Natural killer cell treated with Interleukin-12 subunit alpha and Interleukin-12 subunit beta and Interleukin-15 and Interleukin-18, amount 100 ng/mL, for 72 hours (primary cell): ENCODE results near the gene GPC6. TPM values are rescaled to one million over a fixed set of nuclear protein-coding genes. Genes with fewer than 3 reads are reported as not detected.

Source experiments
- ATAC-seq, 2 donors: fragments of 150-1000 bp; cut with Tn5 transposase in 1 of 2; sonication (Bioruptor Pico), chemical (Tn5 transposase) in 1 of 2; 2 replicates each; pipeline ENCODE4 v1.10.0; 2021
- DNase-seq: peaks from one replicate; pipeline ENCODE4 v3.0.0; 2022; ENCODE audit warnings: low spot score
- H3K27ac Mint-ChIP-seq, 2 donors: 1 replicate in 1 of 2; 2 replicates in 1 of 2; pipeline ENCODE4 v1.8.0; 2022; ENCODE audit warnings: mixed read lengths in 2 of 2, mild to moderate bottlenecking in 1 of 2, moderate library complexity in 1 of 2
- H3K27me3 Mint-ChIP-seq, 2 donors: 1 replicate in 1 of 2; 2 replicates in 1 of 2; pipeline ENCODE4 v1.8.0; 2022; ENCODE audit warnings: mixed read lengths in 2 of 2
- H3K36me3 Mint-ChIP-seq: one replicate; pipeline ENCODE4 v1.8.0; 2022; ENCODE audit warnings: mixed read lengths
- H3K4me1 Mint-ChIP-seq, 2 donors: 1 replicate in 1 of 2; 2 replicates in 1 of 2; pipeline ENCODE4 v1.8.0; 2022; ENCODE audit warnings: low read depth in 2 of 2, mixed read lengths in 2 of 2, mild to moderate bottlenecking in 1 of 2
- H3K4me3 Mint-ChIP-seq: one replicate; pipeline ENCODE4 v1.8.0; 2022; ENCODE audit warnings: mixed read lengths
- H3K9me3 Mint-ChIP-seq: 2 replicates; pipeline ENCODE4 v1.8.0; 2022; ENCODE audit warnings: mixed read lengths
- total RNA-seq, 2 donors: library from RNA; stranded (reverse); gene quantifications; one replicate each; pipeline ENCODE4 v1.2.3, GENCODE V29; 2022

Gene GPC6
- total RNA-seq, 2 donors from 2014 or later = not detected

- Mint-ChIP-seq H3K9me3 (peaks cover 3% of the 10 kb centered on the region), H3K27ac (no peak overlapping the region), H3K36me3 (no peaks in the 10 kb centered on the region), H3K27me3 (no peaks in the 10 kb centered on the region), H3K4me3 (no peak overlapping the region), H3K4me1 (no peaks in the 10 kb centered on the region)
- ATAC-seq (no peak), DNase-seq (no peak)
Observed at GRCh38 chr13:93708308-93709075, 481.9 kb downstream of the GPC6 start.

GRCh38 chr13:93709506-93710244, 483.1 kb downstream of the GPC6 start:
- Mint-ChIP-seq H3K4me3 (no peak overlapping the region), H3K4me1 (no peaks in the 10 kb centered on the region), H3K27ac (no peak overlapping the region), H3K9me3 (peaks cover 13% of the 10 kb centered on the region), H3K36me3 (peaks cover 4% of the 10 kb centered on the region), H3K27me3 (no peaks in the 10 kb centered on the region)
- DNase-seq (no peak), ATAC-seq (no peak)

- DNase-seq = no peak
- ATAC-seq = no peak
- Mint-ChIP-seq H3K9me3 (peaks cover 16% of the 10 kb centered on the region), H3K4me3 (no peak overlapping the region), H3K27ac (no peak overlapping the region), H3K36me3 (peaks cover 4% of the 10 kb centered on the region), H3K4me1 (no peaks in the 10 kb centered on the region), H3K27me3 (no peaks in the 10 kb centered on the region)
Observed at GRCh38 chr13:93714171-93714570, 487.6 kb downstream of the GPC6 start.

GRCh38 chr13:93715866-93716265, 489.3 kb downstream of the GPC6 start:
- no peak overlapping the region for H3K4me3 Mint-ChIP-seq
- ATAC-seq = no peak
- H3K36me3 Mint-ChIP-seq = peaks cover 10% of the 10 kb centered on the region
- H3K27me3 Mint-ChIP-seq = no peaks in the 10 kb centered on the region
- peaks cover 22% of the 10 kb centered on the region for H3K9me3 Mint-ChIP-seq
- H3K27ac Mint-ChIP-seq = no peak overlapping the region
- no peaks in the 10 kb centered on the region for H3K4me1 Mint-ChIP-seq
- DNase-seq = no peak

GRCh38 chr13:93716623-93717022, 490.0 kb downstream of the GPC6 start:
- ATAC-seq = no peak
- peaks cover 10% of the 10 kb centered on the region for H3K36me3 Mint-ChIP-seq

GRCh38 chr13:93721483-93721882, 494.9 kb downstream of the GPC6 start:
- Mint-ChIP-seq H3K9me3 (peaks cover 12% of the 10 kb centered on the region), H3K27ac (no peak overlapping the region), H3K36me3 (peaks cover 6% of the 10 kb centered on the region), H3K27me3 (no peaks in the 10 kb centered on the region), H3K4me3 (no peak overlapping the region), H3K4me1 (no peaks in the 10 kb centered on the region)
- ATAC-seq = no peak
- no peak for DNase-seq

More at GRCh38 chr13:93716623-93717022, 490.0 kb downstream of the GPC6 start:
- H3K4me1 Mint-ChIP-seq = no peaks in the 10 kb centered on the region
- peaks cover 22% of the 10 kb centered on the region for H3K9me3 Mint-ChIP-seq
- H3K27ac Mint-ChIP-seq = no peak overlapping the region
- H3K4me3 Mint-ChIP-seq = no peak overlapping the region
- H3K27me3 Mint-ChIP-seq = no peaks in the 10 kb centered on the region
- DNase-seq = no peak

GRCh38 chr13:93723316-93723715, 496.7 kb downstream of the GPC6 start:
- H3K27ac Mint-ChIP-seq = no peak overlapping the region
- no peaks in the 10 kb centered on the region for H3K4me1 Mint-ChIP-seq
- H3K27me3 Mint-ChIP-seq = no peaks in the 10 kb centered on the region
- DNase-seq = no peak
- H3K4me3 Mint-ChIP-seq = no peak overlapping the region
- peaks cover 6% of the 10 kb centered on the region for H3K36me3 Mint-ChIP-seq
- peaks cover 14% of the 10 kb centered on the region for H3K9me3 Mint-ChIP-seq
- no peak for ATAC-seq

GRCh38 chr13:93724187-93724586, 497.6 kb downstream of the GPC6 start:
- Mint-ChIP-seq H3K4me3 (no peak overlapping the region), H3K4me1 (no peaks in the 10 kb centered on the region), H3K9me3 (peaks cover 14% of the 10 kb centered on the region), H3K36me3 (peaks cover 6% of the 10 kb centered on the region), H3K27me3 (no peaks in the 10 kb centered on the region), H3K27ac (no peak overlapping the region)
- DNase-seq = no peak
- ATAC-seq = no peak

- DNase-seq (no peak), ATAC-seq (no peak)
- Mint-ChIP-seq H3K4me3 (no peak overlapping the region), H3K4me1 (no peaks in the 10 kb centered on the region), H3K27ac (no peak overlapping the region), H3K27me3 (no peaks in the 10 kb centered on the region), H3K9me3 (peaks cover 8% of the 10 kb centered on the region), H3K36me3 (no peaks in the 10 kb centered on the region)
Observed at GRCh38 chr13:93726173-93726957, 499.8 kb downstream of the GPC6 start.

GRCh38 chr13:93727211-93728141, 500.9 kb downstream of the GPC6 start:
- Mint-ChIP-seq H3K9me3 (peaks cover 8% of the 10 kb centered on the region), H3K36me3 (no peaks in the 10 kb centered on the region), H3K27ac (no peak overlapping the region), H3K4me3 (no peak overlapping the region), H3K27me3 (no peaks in the 10 kb centered on the region), H3K4me1 (no peaks in the 10 kb centered on the region)
- no peak for ATAC-seq
- DNase-seq = no peak

- no peak for DNase-seq
- H3K27ac Mint-ChIP-seq = no peak overlapping the region
- peaks cover 4% of the 10 kb centered on the region for H3K9me3 Mint-ChIP-seq
- no peak for ATAC-seq
- no peaks in the 10 kb centered on the region for H3K36me3 Mint-ChIP-seq
- no peaks in the 10 kb centered on the region for H3K27me3 Mint-ChIP-seq
- H3K4me3 Mint-ChIP-seq = no peak overlapping the region
- H3K4me1 Mint-ChIP-seq = no peaks in the 10 kb centered on the region
Observed at GRCh38 chr13:93729383-93729782, 502.8 kb downstream of the GPC6 start.

GRCh38 chr13:93730780-93731179, 504.2 kb downstream of the GPC6 start:
- Mint-ChIP-seq H3K27me3 (no peaks in the 10 kb centered on the region), H3K36me3 (no peaks in the 10 kb centered on the region), H3K4me3 (no peak overlapping the region), H3K9me3 (peaks cover 4% of the 10 kb centered on the region), H3K4me1 (no peaks in the 10 kb centered on the region), H3K27ac (no peak overlapping the region)
- no peak for ATAC-seq
- no peak for DNase-seq

GRCh38 chr13:93732186-93732585, 505.6 kb downstream of the GPC6 start:
- H3K36me3 Mint-ChIP-seq = no peaks in the 10 kb centered on the region
- no peak overlapping the region for H3K4me3 Mint-ChIP-seq
- no peaks in the 10 kb centered on the region for H3K4me1 Mint-ChIP-seq
- ATAC-seq (no peak), DNase-seq (no peak)
- no peak overlapping the region for H3K27ac Mint-ChIP-seq
- peaks cover 4% of the 10 kb centered on the region for H3K9me3 Mint-ChIP-seq
- no peaks in the 10 kb centered on the region for H3K27me3 Mint-ChIP-seq
